Ovary (tissue), 9 donors: Measurements from ENCODE around the gene BRPF1. TPM values are rescaled to one million over a fixed set of nuclear protein-coding genes. Genes with fewer than 3 reads are reported as not detected.
A peak's percentile ranks its signal among the peaks of the same experiment; 100 is the strongest.

Experiments
- DNase-seq, 5 donors: peaks; one replicate each; pipeline ENCODE4 v3.0.0-alpha.2; 2019 to 2020
- H3K27ac ChIP-seq, 2 donors: fragments of 200-600 bp; one replicate each; pipeline versions ENCODE4 v1.5.1 to v1.8.0; 2019 to 2022
- H3K27me3 ChIP-seq: fragments of 200-600 bp; one replicate; pipeline ENCODE4 v1.8.0; 2022
- H3K36me3 ChIP-seq: fragments of 200-600 bp; sonication (generic); one replicate; pipeline ENCODE4 v1.5.1; 2019
- H3K4me1 ChIP-seq: one replicate; pipeline ENCODE4 v1.8.1; 2013; ENCODE audit warnings: mild to moderate bottlenecking, moderate library complexity; ENCODE audit not compliant: insufficient read depth
- H3K4me3 ChIP-seq: fragments of 200-600 bp; sonication (generic); one replicate; pipeline ENCODE4 v1.5.1; 2017
- H3K9me3 ChIP-seq, 2 donors: fragments of 200-600 bp in 1 of 2; sonication (generic) in 1 of 2; one replicate each; pipeline versions ENCODE4 v1.5.1 to v1.8.1; 2013 to 2019; ENCODE audit warnings: mild to moderate bottlenecking in 1 of 2, moderate library complexity in 1 of 2
- CTCF ChIP-seq, 3 donors: fragments of 450-650 bp in 2 of 3; fragments of 200-600 bp in 1 of 3; IDR thresholded peaks; one replicate each; pipeline versions ENCODE4 v1.5.1 to v1.8.0; 2016 to 2022; ENCODE audit warnings: antibody characterized with exemption in 3 of 3, mild to moderate bottlenecking in 1 of 3
- EP300 ChIP-seq: sonication (generic); formaldehyde crosslinking; IDR thresholded peaks from one replicate; pipeline ENCODE4 v1.6.1; 2017; ENCODE audit warnings: antibody characterized with exemption
- POLR2A ChIP-seq: fragments of 450-650 bp; IDR thresholded peaks from one replicate; pipeline ENCODE4 v1.6.1; 2017; ENCODE audit warnings: antibody characterized with exemption, mild to moderate bottlenecking, moderate library complexity
- WGBS, 3 donors: extraction: QIAGEN DNeasy Blood & Tissue Kit in 1 of 3; methylation state at CpG; one replicate each; pipeline versions ENCODE4 v1.1.5 to v1.1.7; 2013 to 2017; 5-methylcytosine and 5-hydroxymethylcytosine counted together
- intact Hi-C, 4 donors: fragments of 100-400 bp; cut with DNase I; formaldehyde crosslinking; loops; one replicate each; pipeline versions ENCODE4 v1.11.0 to v1.15.1; 2022 to 2023
- polyA plus RNA-seq, 2 donors: library from polyadenylated mRNA; stranded (reverse); fragments of 200-250 nt in 1 of 2; fragments of 350-450 nt in 1 of 2; fragmentation: Illumina TruSeq in 1 of 2; extraction: RNeasy Lipid Tissue Mini Kit (QIAGEN cat#74804) in 1 of 2; gene quantifications; one replicate each; pipeline ENCODE4 v1.2.3, GENCODE V29; 2013 to 2014
- total RNA-seq, 7 donors: library from RNA; depleted of rRNA in 2 of 7; stranded (reverse); fragments of >200 nt in 2 of 7; fragmentation: NEBNext Ultra II Directional in 3 of 7; extraction: Animal tissue kit (Norgen Biotek cat#: 25700) in 3 of 7; gene quantifications; one replicate each; pipeline versions ENCODE4 v1.1.0 to v1.2.4, GENCODE V29; 2016 to 2023
- donor health status: DM: no; HTN: no; CAD: no; lungs with moderate emphysema.
- donor health status: DM: no; HTN: no; CAD: no.
- donor health status: Bipolar disorder and iron deficiency.
- donor health status: DM: yes; HTN: yes; CAD: no.
- donor health status: DM: no; HTN: no; CAD: no.
- donor health status: DM: yes; HTN: yes; CAD: no.

Gene BRPF1
- total and polyA plus RNA-seq, 9 donors, result 7.2 to 26.4 (median 16.7) TPM

GRCh38 chr3:9713142-9713541 is 18.4 kb upstream of the BRPF1 start:
- DNase-seq, result no peak
- intact Hi-C loops, result no loop called here
- Histone ChIP-seq H3K36me3 (no peaks in the 10 kb centered on the region), H3K27ac (no peak overlapping the region), H3K27me3 (no peaks in the 10 kb centered on the region), H3K9me3 (no peaks in the 10 kb centered on the region), H3K4me3 (no peak overlapping the region), H3K4me1 (no peaks in the 10 kb centered on the region)
- TF ChIP-seq POLR2A (no peak), EP300 (no peak), CTCF (IDR thresholded peaks at IDR 0.05) (no peak)
- WGBS, 3 donors, result 86 to 90% (median 87%) methylated on average over 4 of the region's 4 CpGs

- intact Hi-C loops, result no loop called here
- H3K27ac ChIP-seq, result no peak overlapping the region
- H3K27me3 ChIP-seq, result no peaks in the 10 kb centered on the region
Measured at GRCh38 chr3:9715136-9715535, 16.4 kb upstream of the BRPF1 start.

GRCh38 chr3:9715764-9716437 is 15.6 kb upstream of the BRPF1 start:
- Histone ChIP-seq H3K4me1 (no peaks in the 10 kb centered on the region), H3K27ac (no peak overlapping the region)
- intact Hi-C loops, result no loop called here

More at GRCh38 chr3:9715136-9715535, 16.4 kb upstream of the BRPF1 start:
- Histone ChIP-seq H3K36me3 (no peaks in the 10 kb centered on the region), H3K4me3 (no peak overlapping the region), H3K9me3 (no peaks in the 10 kb centered on the region), H3K4me1 (no peaks in the 10 kb centered on the region)
- TF ChIP-seq CTCF (IDR thresholded peaks at IDR 0.05), result no peak
- TF ChIP-seq EP300, result no peak
- no peak for TF ChIP-seq POLR2A
- no peak for DNase-seq
- 19 to 34% (median 20%) methylated on average over 4 of the region's 4 CpGs for WGBS, 3 donors

GRCh38 chr3:9716801-9717555 is 14.6 kb upstream of the BRPF1 start:
- Histone ChIP-seq H3K27me3 (no peaks in the 10 kb centered on the region), H3K27ac (no peak overlapping the region), H3K4me1 (no peaks in the 10 kb centered on the region), H3K4me3 (no peak overlapping the region), H3K36me3 (no peaks in the 10 kb centered on the region), H3K9me3 (no peaks in the 10 kb centered on the region)
- no peak for TF ChIP-seq CTCF (IDR thresholded peaks at IDR 0.05)
- TF ChIP-seq EP300, result no peak
- no peak for TF ChIP-seq POLR2A
- intact Hi-C loops, result no loop called here
- WGBS, 3 donors, result 73 to 91% (median 77%) methylated on average over 5 of the region's 5 CpGs
- no peak for DNase-seq

More at GRCh38 chr3:9715764-9716437, 15.6 kb upstream of the BRPF1 start:
- H3K9me3 ChIP-seq, result no peaks in the 10 kb centered on the region
- H3K4me3 ChIP-seq, result no peak overlapping the region
- H3K27me3 ChIP-seq, result no peaks in the 10 kb centered on the region
- whole genome bisulfite sequencing, 3 donors, result 22 to 32% (median 25%) methylated on average over 6 of the region's 6 CpGs
- no peak for TF ChIP-seq POLR2A
- TF ChIP-seq CTCF (IDR thresholded peaks at IDR 0.05), result peak; percentile 21 to 83 (median 61)
- peak; percentile 59 to 85 (median 74) for DNase-seq
- no peaks in the 10 kb centered on the region for H3K36me3 ChIP-seq
